ENCODE data around the gene ANKIB1. TPM values are rescaled to one million over a fixed set of nuclear protein-coding genes. Genes with fewer than 3 reads are reported as not detected.
A peak's percentile ranks its signal among the peaks of the same experiment; 100 is the strongest.

Gene ANKIB1, protein sequence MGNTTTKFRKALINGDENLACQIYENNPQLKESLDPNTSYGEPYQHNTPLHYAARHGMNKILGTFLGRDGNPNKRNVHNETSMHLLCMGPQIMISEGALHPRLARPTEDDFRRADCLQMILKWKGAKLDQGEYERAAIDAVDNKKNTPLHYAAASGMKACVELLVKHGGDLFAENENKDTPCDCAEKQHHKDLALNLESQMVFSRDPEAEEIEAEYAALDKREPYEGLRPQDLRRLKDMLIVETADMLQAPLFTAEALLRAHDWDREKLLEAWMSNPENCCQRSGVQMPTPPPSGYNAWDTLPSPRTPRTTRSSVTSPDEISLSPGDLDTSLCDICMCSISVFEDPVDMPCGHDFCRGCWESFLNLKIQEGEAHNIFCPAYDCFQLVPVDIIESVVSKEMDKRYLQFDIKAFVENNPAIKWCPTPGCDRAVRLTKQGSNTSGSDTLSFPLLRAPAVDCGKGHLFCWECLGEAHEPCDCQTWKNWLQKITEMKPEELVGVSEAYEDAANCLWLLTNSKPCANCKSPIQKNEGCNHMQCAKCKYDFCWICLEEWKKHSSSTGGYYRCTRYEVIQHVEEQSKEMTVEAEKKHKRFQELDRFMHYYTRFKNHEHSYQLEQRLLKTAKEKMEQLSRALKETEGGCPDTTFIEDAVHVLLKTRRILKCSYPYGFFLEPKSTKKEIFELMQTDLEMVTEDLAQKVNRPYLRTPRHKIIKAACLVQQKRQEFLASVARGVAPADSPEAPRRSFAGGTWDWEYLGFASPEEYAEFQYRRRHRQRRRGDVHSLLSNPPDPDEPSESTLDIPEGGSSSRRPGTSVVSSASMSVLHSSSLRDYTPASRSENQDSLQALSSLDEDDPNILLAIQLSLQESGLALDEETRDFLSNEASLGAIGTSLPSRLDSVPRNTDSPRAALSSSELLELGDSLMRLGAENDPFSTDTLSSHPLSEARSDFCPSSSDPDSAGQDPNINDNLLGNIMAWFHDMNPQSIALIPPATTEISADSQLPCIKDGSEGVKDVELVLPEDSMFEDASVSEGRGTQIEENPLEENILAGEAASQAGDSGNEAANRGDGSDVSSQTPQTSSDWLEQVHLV
- total RNA-seq, result 10 to 100 TPM; 10.8 to 14.8 TPM
- 1 to 10 TPM; 3.9 to 6.1 TPM for polyA plus RNA-seq

DNA sequence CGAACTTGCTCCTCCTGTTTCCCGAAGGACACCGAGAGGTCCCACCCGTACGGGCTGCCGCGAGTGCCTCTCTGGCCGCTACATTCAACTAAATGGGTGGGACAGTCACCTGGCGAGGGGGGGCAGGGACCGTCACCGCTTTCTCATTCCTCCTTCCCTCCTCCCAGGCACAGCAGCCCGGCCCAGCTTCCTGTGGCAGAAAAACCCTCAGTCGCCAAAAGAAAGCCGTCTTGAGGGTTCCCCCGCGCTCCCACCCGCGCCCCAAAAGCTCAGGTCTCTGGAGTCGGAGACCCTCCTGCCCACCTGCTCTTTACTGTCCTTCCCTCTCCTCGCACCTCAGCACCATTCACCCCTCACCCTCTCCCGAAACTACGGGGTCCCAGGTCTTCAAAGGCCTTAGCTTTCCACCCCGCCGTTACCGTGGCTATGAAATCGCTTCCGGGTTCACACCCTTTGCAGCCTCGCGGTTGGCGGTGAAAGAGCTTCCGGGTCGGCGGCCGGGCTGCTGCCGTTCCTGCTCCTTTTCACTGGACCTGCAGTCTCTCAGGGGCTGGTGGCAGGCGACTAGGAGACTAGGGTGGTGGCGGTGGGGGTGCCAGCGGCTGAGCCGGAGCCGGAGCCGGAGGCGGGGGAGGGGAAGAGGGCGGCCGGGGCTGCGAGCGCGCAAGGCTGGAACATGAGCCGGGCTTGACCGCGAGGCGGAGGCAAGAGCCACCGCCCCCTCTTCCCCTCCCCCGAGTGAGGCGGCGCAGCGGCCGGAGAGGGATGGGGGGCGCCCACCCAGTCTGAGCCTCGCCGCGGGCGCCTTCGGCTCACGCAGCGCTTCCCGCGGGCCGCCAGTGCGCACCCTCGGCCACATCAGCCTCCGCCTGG lies at the start of gene ANKIB1, which contains the start of gene KRIT1:
ANKIB1 (plus strand) TSS at position 488 of the 873 bp plus-strand sequence. CDS start 49,005 bp downstream, outside the sequence.
KRIT1 (minus strand) TSS at position 428 of the 873 bp plus-strand sequence. CDS start 3,779 bp downstream, outside the sequence.
- Histone ChIP-seq H3K27me3 (ENCODE audit: control insufficient read depth in 4 of 4, insufficient read depth in 4 of 4, low read length in 3 of 4) (no peaks in the 10 kb centered on the region), H3K4me1 (ENCODE audit: control insufficient read depth in 4 of 4, insufficient read depth in 4 of 4, low read length in 3 of 4) (peaks cover 0 to 29% (median 28%) of the 10 kb centered on the region in 4 donors), H3K27ac (ENCODE audit: low read depth in 1 of 2, low read length in 2 of 2) (peak within 1 kb of the TSS; percentile 82 to 92), H3K9ac (ENCODE audit: low read depth in 1 of 2, low read length in 2 of 2) (peak within 1 kb of the TSS; percentile 77 to 85), H3K4me3 (ENCODE audit: low read depth in 1 of 3, low read length in 3 of 3) (peak within 1 kb of the TSS; percentile 87 to 99 (median 95)), H3K36me3 (ENCODE audit: control insufficient read depth in 4 of 4, insufficient read depth in 3 of 4, low read depth in 1 of 4, low read length in 3 of 4) (peaks cover 0 to 5% (median 2%) of the 10 kb centered on the region in 4 donors), H3K9me3 (ENCODE audit: control insufficient read depth in 4 of 4, low read length in 3 of 4) (no peaks in the 10 kb centered on the region)
- under 1% methylated on average over 67 of the region's 71 CpGs for WGBS
- TF ChIP-seq TAF1 (conservative IDR thresholded peaks at IDR 0.05) (peak; percentile 54), NR2F2 (IDR thresholded peaks at IDR 0.05) (peak; percentile 68), FOXA2 (IDR thresholded peaks at IDR 0.05) (no peak), FOXA1 (IDR thresholded peaks at IDR 0.05) (no peak), YY1 (IDR thresholded peaks at IDR 0.05) (peak; percentile 49), HNF4A (conservative IDR thresholded peaks at IDR 0.05) (no peak), HNF4G (IDR thresholded peaks at IDR 0.05) (no peak), JUND (IDR thresholded peaks at IDR 0.05) (no peak), RAD21 (IDR thresholded peaks at IDR 0.05) (peak; percentile 10 to 46), SP1 (IDR thresholded peaks at IDR 0.05) (peak; percentile 9), EGR1 (IDR thresholded peaks at IDR 0.05; ENCODE audit: low read depth in 2 of 2) (peak in 1 of 2 donors; percentile 24), GABPA (IDR thresholded peaks at IDR 0.05 in 1 of 2, conservative IDR thresholded peaks at IDR 0.05 in 1 of 2) (peak; percentile 80 to 95), RXRA (IDR thresholded peaks at IDR 0.05) (peak; percentile 26 to 58)
- TF ChIP-seq, protein P1, sequence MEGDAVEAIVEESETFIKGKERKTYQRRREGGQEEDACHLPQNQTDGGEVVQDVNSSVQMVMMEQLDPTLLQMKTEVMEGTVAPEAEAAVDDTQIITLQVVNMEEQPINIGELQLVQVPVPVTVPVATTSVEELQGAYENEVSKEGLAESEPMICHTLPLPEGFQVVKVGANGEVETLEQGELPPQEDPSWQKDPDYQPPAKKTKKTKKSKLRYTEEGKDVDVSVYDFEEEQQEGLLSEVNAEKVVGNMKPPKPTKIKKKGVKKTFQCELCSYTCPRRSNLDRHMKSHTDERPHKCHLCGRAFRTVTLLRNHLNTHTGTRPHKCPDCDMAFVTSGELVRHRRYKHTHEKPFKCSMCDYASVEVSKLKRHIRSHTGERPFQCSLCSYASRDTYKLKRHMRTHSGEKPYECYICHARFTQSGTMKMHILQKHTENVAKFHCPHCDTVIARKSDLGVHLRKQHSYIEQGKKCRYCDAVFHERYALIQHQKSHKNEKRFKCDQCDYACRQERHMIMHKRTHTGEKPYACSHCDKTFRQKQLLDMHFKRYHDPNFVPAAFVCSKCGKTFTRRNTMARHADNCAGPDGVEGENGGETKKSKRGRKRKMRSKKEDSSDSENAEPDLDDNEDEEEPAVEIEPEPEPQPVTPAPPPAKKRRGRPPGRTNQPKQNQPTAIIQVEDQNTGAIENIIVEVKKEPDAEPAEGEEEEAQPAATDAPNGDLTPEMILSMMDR (IDR thresholded peaks at IDR 0.05; ENCODE audit: low read depth, low read length, missing input control), result peak; percentile 3
- TF ChIP-seq, protein P2, sequence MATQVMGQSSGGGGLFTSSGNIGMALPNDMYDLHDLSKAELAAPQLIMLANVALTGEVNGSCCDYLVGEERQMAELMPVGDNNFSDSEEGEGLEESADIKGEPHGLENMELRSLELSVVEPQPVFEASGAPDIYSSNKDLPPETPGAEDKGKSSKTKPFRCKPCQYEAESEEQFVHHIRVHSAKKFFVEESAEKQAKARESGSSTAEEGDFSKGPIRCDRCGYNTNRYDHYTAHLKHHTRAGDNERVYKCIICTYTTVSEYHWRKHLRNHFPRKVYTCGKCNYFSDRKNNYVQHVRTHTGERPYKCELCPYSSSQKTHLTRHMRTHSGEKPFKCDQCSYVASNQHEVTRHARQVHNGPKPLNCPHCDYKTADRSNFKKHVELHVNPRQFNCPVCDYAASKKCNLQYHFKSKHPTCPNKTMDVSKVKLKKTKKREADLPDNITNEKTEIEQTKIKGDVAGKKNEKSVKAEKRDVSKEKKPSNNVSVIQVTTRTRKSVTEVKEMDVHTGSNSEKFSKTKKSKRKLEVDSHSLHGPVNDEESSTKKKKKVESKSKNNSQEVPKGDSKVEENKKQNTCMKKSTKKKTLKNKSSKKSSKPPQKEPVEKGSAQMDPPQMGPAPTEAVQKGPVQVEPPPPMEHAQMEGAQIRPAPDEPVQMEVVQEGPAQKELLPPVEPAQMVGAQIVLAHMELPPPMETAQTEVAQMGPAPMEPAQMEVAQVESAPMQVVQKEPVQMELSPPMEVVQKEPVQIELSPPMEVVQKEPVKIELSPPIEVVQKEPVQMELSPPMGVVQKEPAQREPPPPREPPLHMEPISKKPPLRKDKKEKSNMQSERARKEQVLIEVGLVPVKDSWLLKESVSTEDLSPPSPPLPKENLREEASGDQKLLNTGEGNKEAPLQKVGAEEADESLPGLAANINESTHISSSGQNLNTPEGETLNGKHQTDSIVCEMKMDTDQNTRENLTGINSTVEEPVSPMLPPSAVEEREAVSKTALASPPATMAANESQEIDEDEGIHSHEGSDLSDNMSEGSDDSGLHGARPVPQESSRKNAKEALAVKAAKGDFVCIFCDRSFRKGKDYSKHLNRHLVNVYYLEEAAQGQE (IDR thresholded peaks at IDR 0.05), result peak; percentile 52
- TF ChIP-seq, protein P3, sequence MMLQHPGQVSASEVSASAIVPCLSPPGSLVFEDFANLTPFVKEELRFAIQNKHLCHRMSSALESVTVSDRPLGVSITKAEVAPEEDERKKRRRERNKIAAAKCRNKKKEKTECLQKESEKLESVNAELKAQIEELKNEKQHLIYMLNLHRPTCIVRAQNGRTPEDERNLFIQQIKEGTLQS (IDR thresholded peaks at IDR 0.05), result no peak
- TF ChIP-seq, protein P4, sequence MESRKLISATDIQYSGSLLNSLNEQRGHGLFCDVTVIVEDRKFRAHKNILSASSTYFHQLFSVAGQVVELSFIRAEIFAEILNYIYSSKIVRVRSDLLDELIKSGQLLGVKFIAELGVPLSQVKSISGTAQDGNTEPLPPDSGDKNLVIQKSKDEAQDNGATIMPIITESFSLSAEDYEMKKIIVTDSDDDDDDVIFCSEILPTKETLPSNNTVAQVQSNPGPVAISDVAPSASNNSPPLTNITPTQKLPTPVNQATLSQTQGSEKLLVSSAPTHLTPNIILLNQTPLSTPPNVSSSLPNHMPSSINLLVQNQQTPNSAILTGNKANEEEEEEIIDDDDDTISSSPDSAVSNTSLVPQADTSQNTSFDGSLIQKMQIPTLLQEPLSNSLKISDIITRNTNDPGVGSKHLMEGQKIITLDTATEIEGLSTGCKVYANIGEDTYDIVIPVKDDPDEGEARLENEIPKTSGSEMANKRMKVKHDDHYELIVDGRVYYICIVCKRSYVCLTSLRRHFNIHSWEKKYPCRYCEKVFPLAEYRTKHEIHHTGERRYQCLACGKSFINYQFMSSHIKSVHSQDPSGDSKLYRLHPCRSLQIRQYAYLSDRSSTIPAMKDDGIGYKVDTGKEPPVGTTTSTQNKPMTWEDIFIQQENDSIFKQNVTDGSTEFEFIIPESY (IDR thresholded peaks at IDR 0.05), result no peak
- TF ChIP-seq, protein P5, sequence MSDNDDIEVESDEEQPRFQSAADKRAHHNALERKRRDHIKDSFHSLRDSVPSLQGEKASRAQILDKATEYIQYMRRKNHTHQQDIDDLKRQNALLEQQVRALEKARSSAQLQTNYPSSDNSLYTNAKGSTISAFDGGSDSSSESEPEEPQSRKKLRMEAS (IDR thresholded peaks at IDR 0.05), result no peak
- DNase-seq (ENCODE audit: low spot score), result peak; percentile 86
